Epithelial cell of prostate (primary cell): ENCODE data around the gene SERPINE2.

Experiments used
- DNase-seq: peaks from one replicate; pipeline ENCODE4 v3.0.0-alpha.2; 2011; ENCODE audit warnings: low read depth, low spot score
- H3K27ac ChIP-seq: fragments of 450-650 bp; 2 replicates; pipeline ENCODE4 v1.5.1; 2017; ENCODE audit warnings: mild to moderate bottlenecking

The SERPINE2 gene

GRCh38 chr2:223980397-223980735 is 58.7 kb downstream of the SERPINE2 start:
- no peak for DNase-seq
- no peak overlapping the region for H3K27ac ChIP-seq

GRCh38 chr2:223979730-223980396 is 59.2 kb downstream of the SERPINE2 start:
- DNase-seq = no peak
- H3K27ac ChIP-seq = no peak overlapping the region

- H3K27ac ChIP-seq = no peak overlapping the region
- DNase-seq = no peak
Measured at GRCh38 chr2:223978451-223978850, 60.6 kb downstream of the SERPINE2 start.

- DNase-seq = no peak
- H3K27ac ChIP-seq = peak overlapping the region; percentile 14
Measured at GRCh38 chr2:223976635-223977226, 62.4 kb downstream of the SERPINE2 start.

GRCh38 chr2:223973606-223974005 is 65.5 kb downstream of the SERPINE2 start:
- DNase-seq = no peak
- H3K27ac ChIP-seq = no peak overlapping the region

GRCh38 chr2:223972656-223973102 is 66.4 kb downstream of the SERPINE2 start:
- no peak overlapping the region for H3K27ac ChIP-seq
- DNase-seq = no peak

GRCh38 chr2:223971731-223972130 is 67.4 kb downstream of the SERPINE2 start:
- H3K27ac ChIP-seq = no peak overlapping the region
- DNase-seq = no peak

GRCh38 chr2:223970343-223971128 is 68.5 kb downstream of the SERPINE2 start:
- no peak for DNase-seq
- peak overlapping the region; percentile 42 for H3K27ac ChIP-seq

- H3K27ac ChIP-seq = peak overlapping the region; percentile 42
- DNase-seq = no peak
Measured at GRCh38 chr2:223969856-223970255, 69.2 kb downstream of the SERPINE2 start.

- no peak for DNase-seq
- H3K27ac ChIP-seq = no peak overlapping the region
Measured at GRCh38 chr2:223969315-223969714, 69.8 kb downstream of the SERPINE2 start.

- H3K27ac ChIP-seq = peak overlapping the region; percentile 27
- no peak for DNase-seq
Measured at GRCh38 chr2:223967981-223968380, 71.1 kb downstream of the SERPINE2 start.

- no peak for DNase-seq
- H3K27ac ChIP-seq = peak overlapping the region; percentile 28
Measured at GRCh38 chr2:223959688-223960087, 79.4 kb downstream of the SERPINE2 start.

GRCh38 chr2:223957092-223957851 is 81.8 kb downstream of the SERPINE2 start, which contains the start of gene MRPL44:
Gene MRPL44, plus strand, starts transcription at chr2:223957463. Its CDS starts 10 bp downstream, at chr2:223957473.
- DNase-seq = peak; percentile 72
- H3K27ac ChIP-seq = peak within 1 kb of the TSS; percentile 72

GRCh38 chr2:223956300-223956699 is 82.8 kb downstream of the SERPINE2 start:
- H3K27ac ChIP-seq = peak overlapping the region; percentile 72
- DNase-seq = peak; percentile 57

- peak; percentile 46 for DNase-seq
- H3K27ac ChIP-seq = no peak overlapping the region
Measured at GRCh38 chr2:223954401-223954800, 84.7 kb downstream of the SERPINE2 start.

- no peak for DNase-seq
- no peak overlapping the region for H3K27ac ChIP-seq
Measured at GRCh38 chr2:223952280-223952968, 86.7 kb downstream of the SERPINE2 start.

- DNase-seq = no peak
- no peak overlapping the region for H3K27ac ChIP-seq
Measured at GRCh38 chr2:223950448-223951347, 88.4 kb downstream of the SERPINE2 start.

GRCh38 chr2:223949241-223949840 is 89.7 kb downstream of the SERPINE2 start:
- no peak for DNase-seq
- no peak overlapping the region for H3K27ac ChIP-seq
